ENCODE results near the gene MCU.

DNA sequence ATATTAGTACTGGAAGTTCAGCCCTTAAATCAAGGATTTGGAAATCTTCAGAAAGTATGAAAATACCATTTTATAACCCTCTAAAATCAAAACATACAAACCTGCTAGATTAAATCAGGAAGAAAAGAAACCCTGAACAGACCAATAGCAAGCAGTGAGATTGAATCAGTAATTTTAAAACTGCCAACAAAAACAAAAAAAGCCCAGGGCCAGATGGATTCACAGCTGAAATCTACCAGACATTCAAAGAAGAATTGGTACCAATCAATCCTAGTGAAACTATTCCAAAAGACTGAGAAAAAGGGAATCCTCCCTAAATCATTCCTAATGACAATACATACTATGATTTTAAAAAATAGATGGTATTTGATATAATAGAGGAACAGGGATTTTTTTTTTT, 70.1 kb downstream of the MCU start:
- TF ChIP-seq EZH2 (IDR thresholded peaks at IDR 0.05) (no peak), POLR2A (IDR thresholded peaks at IDR 0.05; ENCODE audit: borderline replicate concordance, extremely low read depth, insufficient read depth, insufficient read length) (no peak), SP1 (IDR thresholded peaks at IDR 0.05; ENCODE audit: low read depth) (no peak)

All from HCT116 (cell line).